CD4-positive, alpha-beta T cell treated with Interferon alpha-2 for 1 hour (primary cell): ENCODE results near the gene CCNB1.
"Not testable (repeated sequence)": the region's sequence is repeated elsewhere in the genome, so short reads cannot be mapped to it uniquely, and the experiment has no call there.

Experiments
- DNase-seq, 2 donors: peaks; one replicate each; pipeline ENCODE4 v3.0.0-alpha.2; 2020 to 2022

The CCNB1 gene

GRCh38 chr5:69187342-69187741 is 20.4 kb downstream of the CCNB1 start:
- DNase-seq, result no peak

- DNase-seq, result no peak
These were observed 21.8 kb downstream of the CCNB1 start for GRCh38 chr5:69188811-69189161.

DNA sequence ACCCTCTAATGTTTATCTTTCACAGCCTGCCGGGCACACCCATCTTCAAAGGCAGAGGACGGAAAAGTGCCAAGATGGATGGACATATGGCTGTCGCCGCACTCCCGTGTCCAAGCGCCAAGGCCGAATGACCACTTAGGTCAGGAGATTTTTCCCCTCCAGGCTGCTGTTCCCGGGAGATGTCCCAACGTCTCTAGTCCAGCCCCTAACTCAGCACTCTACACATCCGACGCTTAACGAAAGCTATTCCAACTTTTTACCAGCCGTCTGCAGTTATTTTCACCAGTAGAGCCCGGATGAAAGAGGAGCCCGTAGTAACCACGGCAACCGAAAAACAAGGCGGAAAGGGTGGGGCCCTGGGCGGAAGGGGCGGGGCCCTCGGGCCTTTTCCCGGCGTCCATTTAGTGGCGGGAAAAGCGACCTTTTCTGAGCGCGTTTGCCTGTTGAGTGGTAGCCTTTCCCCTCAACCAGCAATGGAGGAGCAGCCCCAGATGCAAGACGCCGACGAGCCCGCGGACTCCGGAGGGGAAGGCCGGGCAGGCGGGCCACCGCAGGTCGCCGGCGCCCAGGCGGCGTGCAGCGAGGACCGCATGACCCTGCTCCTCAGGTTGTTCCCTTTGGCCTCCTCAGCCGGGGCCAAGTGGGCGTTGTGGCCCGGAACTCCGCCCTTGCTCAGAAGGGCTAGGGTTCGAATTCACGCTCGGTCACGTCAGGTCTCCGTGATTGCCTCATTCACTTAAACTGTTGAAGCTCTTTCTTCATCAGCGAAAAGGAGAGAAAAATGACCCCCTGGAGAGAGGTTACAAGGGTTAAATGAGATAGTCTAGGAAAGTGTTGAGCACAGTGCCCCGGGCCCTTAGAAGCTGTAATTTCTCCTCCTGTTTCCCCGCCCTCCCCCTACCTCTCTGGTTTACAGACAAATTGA is 22.5 kb downstream of the CCNB1 start, which contains the start of gene CENPH:
Gene CENPH, plus strand, starts transcription at position 422 of the 925 bp plus-strand sequence. Its CDS starts 52 bp downstream, at position 474.
- peak; percentile 91 to 94 for DNase-seq

- DNase-seq, result no peak
These were observed 35.5 kb downstream of the CCNB1 start for GRCh38 chr5:69202497-69202896.

DNA sequence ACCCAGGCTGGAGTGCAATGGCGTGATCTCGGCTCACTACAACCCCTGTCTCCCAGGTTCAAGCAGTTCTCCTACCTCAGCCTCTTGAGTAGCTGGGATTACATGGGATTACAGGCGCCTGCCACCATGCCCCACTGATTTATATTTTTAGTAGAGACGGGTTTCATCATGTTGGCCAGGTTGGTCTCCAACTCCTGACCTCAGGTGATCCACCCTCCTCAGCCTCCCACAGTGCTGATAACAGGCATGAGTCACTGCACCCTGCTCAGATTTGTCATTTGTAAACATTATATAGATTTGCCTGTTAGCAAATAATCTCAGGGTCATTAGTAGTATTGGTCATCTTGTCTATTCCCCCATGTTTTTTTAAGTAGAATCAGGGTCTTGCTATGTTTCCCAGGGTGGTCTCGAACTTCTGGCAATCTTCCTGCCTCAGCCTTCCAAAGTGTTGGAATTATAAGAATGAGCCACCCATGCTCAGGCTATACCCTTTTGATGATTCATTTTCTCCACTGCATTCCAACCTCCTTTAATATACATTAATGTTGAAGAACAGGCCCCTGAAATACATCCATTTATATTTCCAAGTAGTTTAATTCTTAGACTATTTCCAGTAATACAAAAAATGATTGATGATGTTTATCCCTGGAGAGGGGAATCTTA is 39.7 kb downstream of the CCNB1 start:
- DNase-seq, result no peak

DNA sequence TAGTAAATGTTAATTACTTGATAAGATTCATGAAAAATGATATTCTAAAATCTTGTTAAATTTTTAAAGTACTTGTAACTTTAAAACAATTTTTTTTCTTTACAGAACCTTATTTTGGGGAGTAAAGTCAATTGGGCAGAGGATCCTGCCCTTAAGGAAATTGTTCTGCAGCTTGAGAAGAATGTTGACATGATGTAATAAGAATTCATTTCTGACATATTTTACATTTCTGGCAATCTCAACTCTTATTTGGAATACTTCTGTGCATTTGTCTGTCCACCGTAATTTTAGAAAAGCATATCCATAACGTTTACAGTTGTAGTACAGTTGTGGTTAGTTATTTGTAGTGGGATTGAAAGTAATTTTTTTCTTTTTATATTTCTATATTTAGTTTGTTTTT is 42.7 kb downstream of the CCNB1 start:
- DNase-seq, result no peak

DNA sequence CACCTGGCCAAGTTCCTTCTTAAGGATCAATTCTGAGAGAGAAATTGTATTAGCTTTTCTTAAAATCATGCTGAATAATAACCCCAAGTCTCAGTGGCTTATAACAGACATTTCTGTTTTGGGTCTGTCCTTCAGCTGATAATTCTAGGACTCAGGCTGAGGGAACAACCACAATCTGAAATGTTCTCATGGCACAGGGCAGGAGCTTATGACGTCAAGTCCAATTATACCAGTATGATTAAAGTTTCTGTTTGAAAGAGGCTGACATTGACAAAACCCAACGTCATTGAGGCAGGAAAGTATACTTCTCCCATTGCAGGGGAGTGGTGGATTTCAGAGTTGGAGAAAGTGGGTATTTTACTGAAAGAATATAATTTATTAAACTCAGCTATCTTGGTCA is 44.2 kb downstream of the CCNB1 start:
- DNase-seq, result no peak

DNA sequence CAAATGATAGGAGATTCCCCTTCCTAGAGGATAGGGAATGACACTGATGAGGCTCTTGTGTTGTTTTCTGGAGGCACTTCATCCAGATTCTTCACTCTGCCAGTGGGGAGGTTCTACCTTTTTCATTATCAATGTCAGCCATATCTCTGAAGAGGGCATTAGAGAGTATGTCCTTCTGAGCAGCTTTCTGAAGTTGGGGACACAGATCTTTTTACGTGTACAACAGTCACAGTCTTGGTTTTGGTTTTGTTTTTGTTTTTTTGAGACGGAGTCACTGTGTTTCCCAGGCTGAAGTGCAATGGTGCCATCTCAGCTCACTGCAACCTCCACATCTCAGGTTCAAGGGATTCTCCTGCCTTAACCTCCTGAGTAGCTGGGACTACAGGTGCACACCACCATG is 45.1 kb downstream of the CCNB1 start:
- DNase-seq, result peak in 1 of 2 donors; percentile 28

- no peak for DNase-seq
These were observed 46.7 kb downstream of the CCNB1 start for GRCh38 chr5:69213513-69214215.

GRCh38 chr5:69217151-69217511 is 50.2 kb downstream of the CCNB1 start:
- no peak for DNase-seq

- DNase-seq, result peak; percentile 95 to 97
These were observed 50.9 kb downstream of the CCNB1 start for GRCh38 chr5:69217548-69218526.

GRCh38 chr5:69219939-69220338 is 53.0 kb downstream of the CCNB1 start:
- no peak for DNase-seq

GRCh38 chr5:69220371-69220770 is 53.4 kb downstream of the CCNB1 start:
- DNase-seq, result not testable (repeated sequence)

GRCh38 chr5:69220833-69221232 is 53.9 kb downstream of the CCNB1 start:
- DNase-seq, result not testable (repeated sequence)

- DNase-seq, result no peak
These were observed 57.6 kb downstream of the CCNB1 start for GRCh38 chr5:69224520-69224919.

GRCh38 chr5:69225860-69226259 is 58.9 kb downstream of the CCNB1 start:
- no peak for DNase-seq
